ENCODE data around the gene FSD2. TPM values are rescaled to one million over a fixed set of nuclear protein-coding genes. Genes with fewer than 3 reads are reported as not detected.

FSD2 gene
- total RNA-seq, 1 donor from 2014 or later: not detected

DNA sequence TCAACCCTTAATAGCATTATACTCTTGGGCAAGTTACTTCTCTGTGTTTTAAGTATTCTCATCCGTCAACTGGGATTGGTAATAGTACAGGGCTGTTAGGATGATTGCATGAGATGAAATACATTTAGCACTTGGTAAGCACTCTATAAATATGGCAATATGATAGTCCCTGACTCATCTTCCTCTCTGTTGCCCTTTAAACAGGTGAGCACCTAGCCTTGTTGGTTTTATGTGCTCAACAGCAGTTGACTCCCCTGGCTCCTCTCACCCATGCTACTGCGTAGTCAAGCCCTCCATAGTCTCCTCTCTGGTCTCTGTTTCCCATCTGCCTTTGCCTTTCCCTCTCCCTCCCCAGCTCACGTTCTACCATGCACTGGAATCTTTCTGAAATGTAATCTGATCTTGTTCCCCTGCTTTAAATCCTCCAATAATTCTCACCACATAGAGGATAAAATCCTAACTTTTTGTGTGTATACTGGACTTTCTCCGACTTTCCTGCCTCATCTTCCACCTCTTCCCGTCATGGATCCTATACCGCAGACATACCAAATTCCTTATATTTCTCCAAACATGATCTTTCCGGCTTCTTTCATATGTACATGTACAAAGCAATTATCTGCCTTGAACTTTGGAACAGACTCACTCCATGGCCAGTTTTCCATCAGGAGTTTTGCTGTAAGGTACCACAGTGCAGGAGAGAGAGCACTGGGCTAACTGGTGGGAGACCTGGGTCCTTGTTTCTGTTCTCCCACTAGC, 42.3 kb downstream of the FSD2 start:
- Histone ChIP-seq H3K36me3 (peaks cover 0 to 9% of the 10 kb centered on the region in 2 donors), H3K27me3 (no peaks in the 10 kb centered on the region), H3K4me1 (no peaks in the 10 kb centered on the region), H3K9me3 (no peaks in the 10 kb centered on the region), H3K4me3 (no peak overlapping the region), H3K27ac (no peak overlapping the region)
- no peak for DNase-seq (ENCODE audit: extremely low spot score in 2 of 2)
- TF ChIP-seq POLR2A (IDR thresholded peaks at IDR 0.05): no peak
- TF ChIP-seq, protein P1, sequence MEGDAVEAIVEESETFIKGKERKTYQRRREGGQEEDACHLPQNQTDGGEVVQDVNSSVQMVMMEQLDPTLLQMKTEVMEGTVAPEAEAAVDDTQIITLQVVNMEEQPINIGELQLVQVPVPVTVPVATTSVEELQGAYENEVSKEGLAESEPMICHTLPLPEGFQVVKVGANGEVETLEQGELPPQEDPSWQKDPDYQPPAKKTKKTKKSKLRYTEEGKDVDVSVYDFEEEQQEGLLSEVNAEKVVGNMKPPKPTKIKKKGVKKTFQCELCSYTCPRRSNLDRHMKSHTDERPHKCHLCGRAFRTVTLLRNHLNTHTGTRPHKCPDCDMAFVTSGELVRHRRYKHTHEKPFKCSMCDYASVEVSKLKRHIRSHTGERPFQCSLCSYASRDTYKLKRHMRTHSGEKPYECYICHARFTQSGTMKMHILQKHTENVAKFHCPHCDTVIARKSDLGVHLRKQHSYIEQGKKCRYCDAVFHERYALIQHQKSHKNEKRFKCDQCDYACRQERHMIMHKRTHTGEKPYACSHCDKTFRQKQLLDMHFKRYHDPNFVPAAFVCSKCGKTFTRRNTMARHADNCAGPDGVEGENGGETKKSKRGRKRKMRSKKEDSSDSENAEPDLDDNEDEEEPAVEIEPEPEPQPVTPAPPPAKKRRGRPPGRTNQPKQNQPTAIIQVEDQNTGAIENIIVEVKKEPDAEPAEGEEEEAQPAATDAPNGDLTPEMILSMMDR (IDR thresholded peaks at IDR 0.05): no peak
- no peak for TF ChIP-seq POLR2AphosphoS5 (IDR thresholded peaks at IDR 0.05; ENCODE audit: insufficient read depth in 1 of 2, low read depth in 1 of 2)
- intact Hi-C loops (cut with DNase I): no loop called here

DNA sequence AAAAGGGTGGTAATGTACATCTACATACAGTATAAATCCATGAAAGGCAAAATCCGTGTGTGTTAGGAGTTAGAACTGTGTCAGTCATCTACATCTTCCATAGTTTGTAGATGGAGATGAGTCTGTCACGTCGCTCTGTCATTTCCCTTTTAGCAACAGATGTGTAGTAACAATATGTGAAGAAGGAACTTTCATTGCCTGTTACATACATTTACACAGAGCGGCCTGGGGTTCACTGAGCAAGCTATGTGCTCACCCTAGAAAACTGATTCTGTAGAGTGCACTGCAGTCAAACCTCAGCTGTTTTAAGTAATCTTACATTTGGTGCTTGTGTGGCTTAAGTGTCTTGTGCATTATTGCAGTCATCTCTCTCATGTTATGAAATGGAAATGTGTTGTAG, 54.6 kb downstream of the FSD2 start:
- H3K27me3 ChIP-seq: no peaks in the 10 kb centered on the region
- peaks cover 37% of the 10 kb centered on the region for H3K4me1 ChIP-seq
- TF ChIP-seq POLR2A (IDR thresholded peaks at IDR 0.05) (no peak), POLR2AphosphoS5 (IDR thresholded peaks at IDR 0.05; ENCODE audit: insufficient read depth in 1 of 2, low read depth in 1 of 2) (no peak)
- TF ChIP-seq, protein P1 (IDR thresholded peaks at IDR 0.05): no peak
- H3K36me3 ChIP-seq: peaks cover 0 to 35% of the 10 kb centered on the region in 2 donors
- H3K27ac ChIP-seq: peak overlapping the region; percentile 90
- DNase-seq (ENCODE audit: extremely low spot score in 2 of 2): no peak
- intact Hi-C loops (cut with DNase I): no loop called here
- peak overlapping the region; percentile 64 to 77 for H3K4me3 ChIP-seq
- H3K9me3 ChIP-seq: no peaks in the 10 kb centered on the region

DNA sequence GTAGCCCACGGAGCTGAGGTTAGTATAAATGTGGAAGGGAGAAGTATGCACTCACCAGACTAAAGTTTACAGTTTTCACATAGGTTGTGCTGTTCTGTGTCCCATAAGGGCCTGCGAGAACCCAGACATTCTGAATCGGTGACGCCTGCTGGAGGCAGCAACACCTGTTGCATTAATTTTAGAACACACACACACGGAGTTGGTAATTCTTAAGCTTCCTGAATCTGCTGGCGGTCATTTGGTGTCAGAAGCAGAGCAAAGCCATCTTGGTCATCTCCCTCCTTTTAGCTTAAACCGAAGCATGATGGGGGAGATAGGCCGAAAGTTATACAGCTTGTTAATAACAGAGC, 55.1 kb downstream of the FSD2 start:
- intact Hi-C loops (cut with DNase I): no loop called here

DNA sequence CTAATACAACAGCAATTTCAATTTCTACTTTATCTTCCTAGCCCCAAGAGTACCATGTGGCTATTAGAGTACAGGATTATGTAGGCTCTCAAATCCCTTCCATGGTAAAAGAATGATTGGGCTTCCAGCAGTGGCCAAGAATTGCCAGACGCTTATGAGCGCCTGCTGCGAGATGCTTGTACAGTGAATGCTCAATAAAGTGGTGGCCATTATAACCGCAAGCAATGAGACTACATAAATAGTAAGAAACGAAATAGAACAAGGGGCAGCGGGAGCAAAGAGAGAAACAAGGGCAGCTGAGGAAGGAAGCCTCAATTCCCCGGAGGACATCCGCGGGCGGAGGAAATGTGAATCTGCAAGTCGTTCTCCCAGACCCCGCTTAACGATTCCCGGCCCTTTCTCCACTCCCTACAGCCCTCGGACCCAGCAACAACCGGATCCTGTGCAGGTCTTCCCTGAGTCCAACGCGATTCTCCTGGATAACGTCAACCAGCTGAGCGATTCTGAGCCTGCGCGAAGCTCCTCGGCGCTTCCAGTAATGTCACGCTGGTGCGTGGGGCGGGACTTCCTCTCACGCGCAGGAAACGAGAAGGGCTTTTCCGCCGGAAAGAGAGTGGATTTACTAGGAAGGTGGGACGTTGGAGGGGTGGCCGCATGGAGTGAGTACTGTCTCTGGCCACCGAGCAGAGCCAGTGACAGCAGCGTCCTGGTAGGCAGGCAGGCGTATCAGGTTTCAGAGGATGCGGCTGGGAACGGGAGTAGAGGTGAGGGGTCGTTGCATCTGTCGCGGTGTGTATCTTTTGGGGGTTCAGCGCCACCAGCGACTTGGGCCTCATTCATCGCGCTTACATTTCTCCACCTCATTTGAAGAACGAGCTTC, 55.7 kb downstream of the FSD2 start:
- H3K4me3 ChIP-seq: peak overlapping the region; percentile 64 to 77
- peaks cover 0 to 23% of the 10 kb centered on the region in 2 donors for H3K36me3 ChIP-seq
- intact Hi-C loops (cut with DNase I): no loop called here
- H3K27ac ChIP-seq: peak overlapping the region; percentile 90
- H3K27me3 ChIP-seq: no peaks in the 10 kb centered on the region
- H3K4me1 ChIP-seq: peaks cover 37% of the 10 kb centered on the region
- H3K9me3 ChIP-seq: no peaks in the 10 kb centered on the region
- DNase-seq (ENCODE audit: extremely low spot score in 2 of 2): peak in 1 of 2 donors; percentile 94
- peak in 1 of 2 donors; percentile 65 for TF ChIP-seq POLR2A (IDR thresholded peaks at IDR 0.05)
- peak; percentile 93 to 100 for TF ChIP-seq POLR2AphosphoS5 (IDR thresholded peaks at IDR 0.05; ENCODE audit: insufficient read depth in 1 of 2, low read depth in 1 of 2)
- TF ChIP-seq, protein P1 (IDR thresholded peaks at IDR 0.05): no peak

More for the DNA sequence above, 55.1 kb downstream of the FSD2 start:
- DNase-seq (ENCODE audit: extremely low spot score in 2 of 2): no peak
- TF ChIP-seq POLR2A (IDR thresholded peaks at IDR 0.05): no peak
- TF ChIP-seq, protein P1 (IDR thresholded peaks at IDR 0.05): no peak
- no peak for TF ChIP-seq POLR2AphosphoS5 (IDR thresholded peaks at IDR 0.05; ENCODE audit: insufficient read depth in 1 of 2, low read depth in 1 of 2)
- Histone ChIP-seq H3K27ac (peak overlapping the region; percentile 90), H3K36me3 (peaks cover 0 to 30% of the 10 kb centered on the region in 2 donors), H3K4me1 (peaks cover 37% of the 10 kb centered on the region), H3K4me3 (peak overlapping the region; percentile 64 to 77), H3K9me3 (no peaks in the 10 kb centered on the region), H3K27me3 (no peaks in the 10 kb centered on the region)

Measured in vagina (tissue), 2 donors.